ENCODE results near the gene ATP6V0E1. TPM values are rescaled to one million over a fixed set of nuclear protein-coding genes. Genes with fewer than 3 reads are reported as not detected.

ATP6V0E1 gene
- total RNA-seq, 1 experiment from 2014 or later = 84.6 TPM

GRCh38 chr5:173020154-173020581, 36.6 kb downstream of the ATP6V0E1 start:
- Histone ChIP-seq H3K9me3 (ENCODE audit: control insufficient read depth in 1 of 2, insufficient read depth in 1 of 2, low read depth in 1 of 2, low read length in 2 of 2) (no peaks in the 10 kb centered on the region), H2AFZ (ENCODE audit: low read depth, low read length, poor library complexity, severe bottlenecking) (no peak overlapping the region), H4K20me1 (ENCODE audit: insufficient read depth) (no peaks in the 10 kb centered on the region), H3K27me3 (ENCODE audit: insufficient read depth, low read length) (no peaks in the 10 kb centered on the region), H3K4me3 (replicated peaks in 1 of 2; ENCODE audit: low read depth in 1 of 2, low read length in 2 of 2) (no peak overlapping the region), H3K4me2 (ENCODE audit: low read length) (no peak overlapping the region), H3K79me2 (ENCODE audit: insufficient read depth, low read length) (peaks cover 44% of the 10 kb centered on the region), H3K4me1 (ENCODE audit: control insufficient read depth in 1 of 2, insufficient read depth in 2 of 2, low read length in 2 of 2) (peaks cover 22% of the 10 kb centered on the region in 2 experiments), H3K9ac (ENCODE audit: low read length) (no peak overlapping the region), H3K9me2 (ENCODE audit: insufficient read depth) (no peaks in the 10 kb centered on the region), H3K36me3 (ENCODE audit: control insufficient read depth in 1 of 2, insufficient read depth in 2 of 2, low read length in 2 of 2) (no peaks in the 10 kb centered on the region), H3K27ac (ENCODE audit: low read depth, low read length) (no peak overlapping the region)
- no peak for TF ChIP-seq ZNF274 (IDR thresholded peaks at IDR 0.05; ENCODE audit: low read depth, low read length)
- TF ChIP-seq TCF7L2 (IDR thresholded peaks at IDR 0.05; ENCODE audit: borderline replicate concordance, extremely low read depth, insufficient read depth, insufficient read length) = no peak
- TF ChIP-seq EGR1 (IDR thresholded peaks at IDR 0.05; ENCODE audit: low read depth) = no peak
- no peak for TF ChIP-seq MAX (IDR thresholded peaks at IDR 0.05)
- TF ChIP-seq FOSL1 (IDR thresholded peaks at IDR 0.05; ENCODE audit: low read depth) = no peak
- TF ChIP-seq SRF (IDR thresholded peaks at IDR 0.05; ENCODE audit: low read depth) = no peak
- TF ChIP-seq SP1 (IDR thresholded peaks at IDR 0.05; ENCODE audit: low read depth) = no peak
- no peak for TF ChIP-seq CEBPB (IDR thresholded peaks at IDR 0.05; ENCODE audit: low read depth)
- no peak for TF ChIP-seq REST (IDR thresholded peaks at IDR 0.05; ENCODE audit: low read depth)
- no peak for TF ChIP-seq YY1 (IDR thresholded peaks at IDR 0.05; ENCODE audit: extremely low read depth, insufficient replicate concordance, low read depth, low read length)
- DNase-seq (ENCODE audit: low read depth, low spot score) = no peak
- no peak for ATAC-seq
- POLR2A ChIA-PET = no interaction called here
- CTCF ChIA-PET = no interaction called here
- intact Hi-C loops (cut with micrococcal nuclease) = no loop called here
- RAD21 ChIA-PET (ENCODE audit: low non-redundant PET in 1 of 2, low total read pairs in 2 of 2, uncharacterized antibody in 2 of 2, unreplicated experiment in 2 of 2) = no interaction called here
- no TSS peak for BruUV-seq (replicated peaks)

Data from HCT116 (cell line).